WI38 (cell line): ENCODE data around the gene RHEB.

ENCODE experiments used
- H3K4me3 ChIP-seq: 2 replicates; pipeline ENCODE4 v1.5.1; 2011; ENCODE audit warnings: low read depth, mild to moderate bottlenecking, control low read depth, low read length
- CTCF ChIP-seq: IDR thresholded peaks from 2 replicates; pipeline ENCODE4 v1.5.1; 2012; ENCODE audit warnings: low read depth, mild to moderate bottlenecking, control low read depth, low read length

Gene RHEB

GRCh38 chr7:151489498-151489897 is 30.2 kb downstream of the RHEB start:
- no peak for TF ChIP-seq CTCF

GRCh38 chr7:151488096-151488495 is 31.6 kb downstream of the RHEB start:
- H3K4me3 ChIP-seq: no peak overlapping the region
- TF ChIP-seq CTCF: no peak

More at GRCh38 chr7:151489498-151489897, 30.2 kb downstream of the RHEB start:
- H3K4me3 ChIP-seq: no peak overlapping the region

GRCh38 chr7:151487228-151487627 is 32.5 kb downstream of the RHEB start:
- no peak for TF ChIP-seq CTCF
- H3K4me3 ChIP-seq: no peak overlapping the region

GRCh38 chr7:151486074-151486473 is 33.6 kb downstream of the RHEB start:
- TF ChIP-seq CTCF: no peak
- no peak overlapping the region for H3K4me3 ChIP-seq

GRCh38 chr7:151484971-151485707 is 34.6 kb downstream of the RHEB start:
- no peak for TF ChIP-seq CTCF
- no peak overlapping the region for H3K4me3 ChIP-seq

GRCh38 chr7:151483711-151483983 is 36.0 kb downstream of the RHEB start:
- no peak for TF ChIP-seq CTCF
- no peak overlapping the region for H3K4me3 ChIP-seq

GRCh38 chr7:151482883-151483710 is 36.6 kb downstream of the RHEB start:
- TF ChIP-seq CTCF: no peak
- H3K4me3 ChIP-seq: no peak overlapping the region
